CD4-positive, alpha-beta T cell (primary cell): ENCODE results near the gene TMEM43. TPM values are rescaled to one million over a fixed set of nuclear protein-coding genes. Genes with fewer than 3 reads are reported as not detected.

Source experiments
- ATAC-seq: fragments of 200-7000 bp; cut with Tn5 transposase; one replicate; pipeline ENCODE4 v1.10.0; 2022; ENCODE audit warnings: mild to moderate bottlenecking; ENCODE audit not compliant: poor library complexity
- CTCF ChIA-PET: fragments of 350-600 bp; sonication (Branson Sonifier 250); formaldehyde crosslinking; loops from one replicate; lab custom pipeline; 2021; ENCODE audit warnings: antibody characterized with exemption, inconsistent platforms; lab: Charles Lee
- POLR2A ChIA-PET: fragments of 350-600 bp; sonication (Branson Sonifier 250); formaldehyde crosslinking; loops from one replicate; lab custom pipeline; 2021; ENCODE audit warnings: antibody characterized with exemption, inconsistent platforms; lab: Charles Lee
- DNase-seq, 14 experiments: peaks; one replicate each; pipeline ENCODE4 v3.0.0-alpha.2; 2013 to 2020; ENCODE audit warnings: mixed read lengths in 2 of 14
- H3K27ac ChIP-seq, 2 donors: one replicate each; pipeline versions ENCODE4 v1.5.1 to v1.7.0; 2013; ENCODE audit warnings: low read length in 2 of 2, low read depth in 1 of 2, mild to moderate bottlenecking in 1 of 2
- H3K27me3 ChIP-seq, 2 experiments: 1 replicate in 1 of 2; 2 replicates in 1 of 2; pipeline versions ENCODE4 v1.6.1 to v1.7.0; 2013; ENCODE audit warnings: low read length in 2 of 2, control low read depth in 1 of 2, mild to moderate bottlenecking in 1 of 2, moderate library complexity in 1 of 2; ENCODE audit not compliant: insufficient read depth in 2 of 2, control insufficient read depth in 1 of 2
- H3K36me3 ChIP-seq: one replicate; pipeline ENCODE4 v1.6.1; 2013; ENCODE audit warnings: low read length, control low read depth; ENCODE audit not compliant: insufficient read depth
- H3K4me1 ChIP-seq: one replicate; pipeline ENCODE4 v1.6.1; 2013; ENCODE audit warnings: low read length, control low read depth; ENCODE audit not compliant: insufficient read depth
- H3K4me3 ChIP-seq: one replicate; pipeline ENCODE4 v1.5.1; 2013; ENCODE audit warnings: mild to moderate bottlenecking, low read length, moderate library complexity
- H3K9me3 ChIP-seq, 2 experiments: 1 replicate in 1 of 2; 2 replicates in 1 of 2; pipeline versions ENCODE4 v1.6.1 to v1.7.0; 2013; ENCODE audit warnings: low read length in 2 of 2, mild to moderate bottlenecking in 2 of 2, control low read depth in 1 of 2, moderate library complexity in 1 of 2; ENCODE audit not compliant: control insufficient read depth in 1 of 2, insufficient read depth in 1 of 2
- H3K27ac Mint-ChIP-seq: one replicate; pipeline ENCODE4 v1.8.0; 2020; ENCODE audit warnings: mixed read lengths
- H3K27me3 Mint-ChIP-seq: one replicate; pipeline ENCODE4 v1.8.0; 2021; ENCODE audit warnings: mixed read lengths
- H3K36me3 Mint-ChIP-seq: one replicate; pipeline ENCODE4 v1.8.0; 2021; ENCODE audit warnings: low read depth, mixed read lengths
- H3K4me1 Mint-ChIP-seq: one replicate; pipeline ENCODE4 v1.8.0; 2021; ENCODE audit warnings: low read depth, mixed read lengths
- H3K4me3 Mint-ChIP-seq: one replicate; pipeline ENCODE4 v1.8.0; 2020; ENCODE audit warnings: mild to moderate bottlenecking, mixed read lengths
- H3K9me3 Mint-ChIP-seq: one replicate; pipeline ENCODE4 v1.8.0; 2020; ENCODE audit warnings: mixed read lengths
- CTCF ChIP-seq: fragments of 200-600 bp; IDR thresholded peaks from one replicate; pipeline ENCODE4 v1.8.0; 2022; ENCODE audit warnings: antibody characterized with exemption, mild to moderate bottlenecking
- intact Hi-C, 2 experiments: fragments of 100-400 bp; cut with DNase I in 1 of 2; cut with micrococcal nuclease in 1 of 2; formaldehyde crosslinking; loops; one replicate each; pipeline versions ENCODE4 v1.15.1 to v1.9.0; 2023 to 2025; cut with DNase I, micrococcal nuclease
- total RNA-seq, 174 experiments: library from RNA in 2 of 174; stranded (reverse) in 2 of 174; gene quantifications; one replicate each; pipeline ENCODE4 v1.2.3 and lab custom pipeline; 2021 to 2026

TMEM43 gene
- total RNA-seq, 2 experiments from 2014 or later: 24.8 to 27.6 TPM

DNA sequence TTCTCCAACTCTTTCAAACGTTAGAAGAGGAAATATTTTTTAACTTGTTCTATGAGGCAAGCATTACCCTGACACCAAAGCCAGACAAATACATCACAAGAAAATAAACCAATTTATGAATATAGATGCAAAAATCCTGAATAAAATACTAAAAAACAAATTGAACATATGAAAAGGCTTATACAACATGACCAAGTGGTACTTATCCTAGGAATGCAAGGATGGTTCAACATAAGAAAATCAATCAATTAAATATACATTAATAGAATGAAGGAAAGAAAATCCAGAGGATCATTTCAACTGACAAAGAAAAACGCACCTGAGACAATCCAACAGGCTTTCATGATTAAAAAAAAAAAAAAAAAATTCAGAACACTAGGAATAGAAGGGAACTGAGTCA, 36.4 kb downstream of the TMEM43 start:
- no peak overlapping the region for H3K4me3 ChIP-seq
- no peak for TF ChIP-seq CTCF
- Mint-ChIP-seq H3K4me3 (no peak overlapping the region), H3K4me1 (peaks cover 12% of the 10 kb centered on the region), H3K27me3 (no peaks in the 10 kb centered on the region), H3K36me3 (peaks cover 100% of the 10 kb centered on the region), H3K27ac (no peak overlapping the region), H3K9me3 (peaks cover 4% of the 10 kb centered on the region)
- no peaks in the 10 kb centered on the region for H3K27me3 ChIP-seq
- peaks cover 100% of the 10 kb centered on the region for H3K36me3 ChIP-seq
- DNase-seq (no peak), ATAC-seq (no peak)
- ChIA-PET POLR2A (interaction anchor here (0.6 to 3.2 kb wide), 2 partner anchors 17 to 23 kb away, joined by 3 to 14 read pairs; partner anchors contain the start of genes LSM3 and XPC), CTCF (interaction anchor here (1.0 kb wide), 1 partner anchor 16 kb away, joined by 4 read pairs; no protein-coding TSS in a partner anchor)
- H3K9me3 ChIP-seq: peaks cover 0 to 12% of the 10 kb centered on the region in 2 experiments
- H3K27ac ChIP-seq: no peak overlapping the region
- intact Hi-C loops: no loop called here
- H3K4me1 ChIP-seq: no peaks in the 10 kb centered on the region

- H3K4me1 ChIP-seq: no peaks in the 10 kb centered on the region
- H3K9me3 ChIP-seq: peaks cover 0 to 12% of the 10 kb centered on the region in 2 experiments
- intact Hi-C loops: no loop called here
- peaks cover 11% of the 10 kb centered on the region for H3K4me1 Mint-ChIP-seq
- H3K4me3 ChIP-seq: no peak overlapping the region
- ChIA-PET POLR2A (interaction anchor here (0.6 to 3.2 kb wide), 2 partner anchors 16 to 24 kb away, joined by 3 to 14 read pairs; partner anchors contain the start of genes LSM3 and XPC), CTCF (interaction anchor here (1.0 to 1.3 kb wide), 2 partner anchors 17 to 282 kb away, joined by 3 to 4 read pairs; partner anchors contain the start of gene WNT7A)
- no peak overlapping the region for H3K4me3 Mint-ChIP-seq
- DNase-seq (no peak), ATAC-seq (no peak)
- peaks cover 100% of the 10 kb centered on the region for H3K36me3 Mint-ChIP-seq
- H3K9me3 Mint-ChIP-seq: peaks cover 4% of the 10 kb centered on the region
- no peak overlapping the region for H3K27ac ChIP-seq
- no peaks in the 10 kb centered on the region for H3K27me3 Mint-ChIP-seq
- H3K27me3 ChIP-seq: no peaks in the 10 kb centered on the region
- peaks cover 100% of the 10 kb centered on the region for H3K36me3 ChIP-seq
- no peak for TF ChIP-seq CTCF
- no peak overlapping the region for H3K27ac Mint-ChIP-seq
Observed at GRCh38 chr3:14162178-14162577, 37.3 kb downstream of the TMEM43 start.

GRCh38 chr3:14166877-14167603, 42.2 kb downstream of the TMEM43 start:
- no peak overlapping the region for H3K27ac Mint-ChIP-seq
- Histone ChIP-seq H3K9me3 (no peaks in the 10 kb centered on the region), H3K27ac (no peak overlapping the region), H3K27me3 (no peaks in the 10 kb centered on the region), H3K4me3 (no peak overlapping the region), H3K4me1 (peaks cover under 1% of the 10 kb centered on the region), H3K36me3 (peaks cover 100% of the 10 kb centered on the region)
- intact Hi-C loops: no loop called here
- DNase-seq: no peak
- POLR2A ChIA-PET: interaction anchor here (1.5 to 2.8 kb wide), 2 partner anchors 9 to 12 kb away, joined by 4 to 10 read pairs; partner anchors contain the start of genes LSM3 and XPC
- no peak for TF ChIP-seq CTCF
- H3K4me1 Mint-ChIP-seq: peaks cover 45% of the 10 kb centered on the region
- peaks cover 100% of the 10 kb centered on the region for H3K36me3 Mint-ChIP-seq
- H3K27me3 Mint-ChIP-seq: no peaks in the 10 kb centered on the region
- H3K9me3 Mint-ChIP-seq: no peaks in the 10 kb centered on the region
- CTCF ChIA-PET: interaction anchor here (1.3 to 1.5 kb wide), 2 partner anchors 9 kb away, joined by 3 read pairs; no protein-coding TSS in a partner anchor
- H3K4me3 Mint-ChIP-seq: no peak overlapping the region
- no peak for ATAC-seq
